ENCODE data around the gene PDIK1L.

Gene PDIK1L

DNA sequence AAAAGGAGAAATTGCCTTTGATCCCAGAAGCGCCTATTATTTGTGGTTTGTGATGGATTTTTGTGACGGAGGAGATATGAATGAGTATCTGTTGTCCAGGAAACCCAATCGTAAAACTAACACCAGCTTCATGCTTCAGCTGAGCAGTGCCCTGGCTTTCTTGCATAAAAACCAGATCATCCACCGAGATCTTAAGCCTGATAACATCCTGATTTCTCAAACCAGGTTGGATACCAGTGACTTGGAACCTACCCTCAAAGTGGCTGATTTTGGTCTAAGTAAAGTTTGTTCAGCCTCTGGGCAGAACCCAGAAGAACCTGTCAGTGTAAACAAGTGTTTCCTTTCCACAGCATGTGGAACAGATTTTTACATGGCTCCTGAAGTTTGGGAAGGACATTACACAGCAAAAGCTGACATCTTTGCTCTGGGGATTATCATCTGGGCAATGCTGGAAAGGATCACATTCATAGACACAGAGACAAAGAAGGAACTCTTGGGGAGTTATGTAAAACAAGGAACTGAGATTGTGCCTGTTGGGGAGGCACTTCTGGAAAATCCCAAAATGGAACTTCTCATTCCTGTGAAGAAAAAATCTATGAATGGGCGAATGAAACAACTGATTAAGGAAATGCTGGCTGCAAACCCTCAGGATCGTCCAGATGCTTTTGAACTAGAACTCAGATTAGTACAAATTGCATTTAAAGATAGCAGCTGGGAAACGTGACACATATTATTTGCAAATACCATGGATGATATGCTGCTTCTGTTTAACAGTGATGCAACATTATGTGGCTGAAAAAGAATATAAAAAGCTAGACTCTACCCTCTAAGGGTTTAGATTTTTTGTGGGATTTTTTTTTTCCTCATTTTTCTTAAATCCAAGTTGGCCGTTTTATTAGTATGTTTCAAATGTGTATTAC is 10.5 kb downstream of the PDIK1L start:
- Histone ChIP-seq H3K27me3 (replicated peaks in 2 of 5; ENCODE audit: control insufficient read depth in 4 of 5, insufficient read depth in 5 of 5, low read length in 4 of 5) (no peaks in the 10 kb centered on the region), H3K9me3 (ENCODE audit: control extremely low read depth in 1 of 5, control insufficient read depth in 4 of 5, insufficient read depth in 2 of 5, low read depth in 1 of 5, low read length in 4 of 5) (no peaks in the 10 kb centered on the region), H3K27ac (ENCODE audit: insufficient read depth in 1 of 2, low read depth in 1 of 2, low read length in 2 of 2, poor library complexity in 1 of 2, severe bottlenecking in 2 of 2) (peak overlapping the region; percentile 9 to 71), H3K4me1 (ENCODE audit: control extremely low read depth in 1 of 4, control insufficient read depth in 4 of 4, insufficient read depth in 4 of 4, low read length in 3 of 4) (peaks cover 48 to 83% (median 64%) of the 10 kb centered on the region in 4 experiments), H3K4me3 (ENCODE audit: control insufficient read depth in 1 of 7, extremely low read depth in 1 of 7, insufficient read depth in 4 of 7, low read depth in 2 of 7, low read length in 6 of 7) (no peak overlapping the region), H3K36me3 (ENCODE audit: control insufficient read depth in 4 of 4, insufficient read depth in 4 of 4, low read length in 3 of 4) (peaks cover 0 to 18% (median 11%) of the 10 kb centered on the region in 4 experiments)
- ChIA-PET POLR2A (interaction anchor here (0.6 to 0.9 kb wide), 3 partner anchors 9 to 113 kb away, joined by 3 read pairs; no protein-coding TSS in a partner anchor), CTCF (interaction anchor here (0.7 to 10.7 kb wide), 4 partner anchors 9 to 48 kb away, joined by 4 to 188 read pairs (median 19); partner anchors contain the start of genes PDIK1L and ZNF593)
- 73% methylated on average over 5 of the region's 8 CpGs for WGBS (ENCODE audit: insufficient coverage)
- peak in 1 of 3 donors; percentile 58 for DNase-seq

DNA sequence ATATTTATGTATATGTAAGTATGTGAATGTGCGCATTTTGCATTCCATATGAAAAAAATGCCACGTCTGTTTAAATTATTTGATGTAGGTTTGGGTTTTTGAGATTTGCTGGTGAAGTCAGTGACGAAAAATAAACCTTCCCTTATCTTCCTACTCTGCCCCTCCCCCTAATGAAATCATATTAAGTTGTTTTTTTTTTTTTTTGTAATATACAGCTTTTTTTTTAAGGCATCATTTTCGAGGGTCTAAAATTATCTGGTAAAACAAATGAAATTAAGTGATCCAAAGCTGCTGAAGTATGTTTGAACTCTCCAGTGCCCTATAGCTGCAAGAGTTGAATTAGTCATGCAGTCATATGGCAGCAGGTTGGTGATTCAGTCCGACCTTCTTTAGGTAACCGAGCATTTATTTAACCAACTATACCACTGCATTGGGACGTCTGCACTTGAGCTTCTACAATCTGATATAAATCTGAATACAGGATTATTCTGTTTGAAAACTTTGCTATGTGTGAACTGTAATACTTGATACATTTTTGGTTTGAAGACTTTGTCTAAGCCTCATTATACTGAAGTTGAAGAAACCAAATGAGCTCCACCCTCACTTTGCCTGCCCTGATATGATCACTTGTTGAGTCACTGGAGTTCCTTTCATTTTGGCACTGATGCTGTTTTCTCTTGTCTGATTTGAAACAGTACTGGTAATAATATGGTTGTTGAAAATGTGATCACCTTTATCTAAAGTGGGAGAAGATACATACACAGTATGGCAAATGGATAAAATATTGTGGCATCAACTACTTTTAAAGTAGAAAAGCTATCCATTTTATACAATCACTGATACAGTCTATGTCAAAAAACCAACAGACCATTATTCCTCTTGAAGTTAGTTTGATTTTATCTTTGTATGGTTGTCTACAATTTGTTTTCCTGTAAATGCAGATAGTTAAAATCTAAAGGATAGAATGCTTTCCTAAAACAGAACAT is 11.7 kb downstream of the PDIK1L start:
- H3K27me3 ChIP-seq (replicated peaks in 2 of 5; ENCODE audit: control insufficient read depth in 4 of 5, insufficient read depth in 5 of 5, low read length in 4 of 5): no peaks in the 10 kb centered on the region
- peak overlapping the region in 1 of 2 experiments; percentile 71 for H3K27ac ChIP-seq (ENCODE audit: insufficient read depth in 1 of 2, low read depth in 1 of 2, low read length in 2 of 2, poor library complexity in 1 of 2, severe bottlenecking in 2 of 2)
- H3K4me1 ChIP-seq (ENCODE audit: control extremely low read depth in 1 of 4, control insufficient read depth in 4 of 4, insufficient read depth in 4 of 4, low read length in 3 of 4): peaks cover 55 to 92% (median 74%) of the 10 kb centered on the region in 4 experiments
- H3K36me3 ChIP-seq (ENCODE audit: control insufficient read depth in 4 of 4, insufficient read depth in 4 of 4, low read length in 3 of 4): peaks cover 0 to 18% (median 4%) of the 10 kb centered on the region in 4 experiments
- H3K9me3 ChIP-seq (ENCODE audit: control extremely low read depth in 1 of 5, control insufficient read depth in 4 of 5, insufficient read depth in 2 of 5, low read depth in 1 of 5, low read length in 4 of 5): no peaks in the 10 kb centered on the region
- ChIA-PET POLR2A (interaction anchor here (0.7 to 1.2 kb wide), 2 partner anchors 12 to 21 kb away, joined by 3 read pairs; partner anchors contain the start of gene PDIK1L), CTCF (interaction anchor here (0.7 to 10.7 kb wide), 4 partner anchors 10 to 47 kb away, joined by 4 to 188 read pairs (median 19); partner anchors contain the start of genes PDIK1L and ZNF593)
- no CpG with 5 or more reads among the region's 7 CpGs for WGBS (ENCODE audit: insufficient coverage)
- DNase-seq: peak in 2 of 3 donors; percentile 70 to 81
- H3K4me3 ChIP-seq (ENCODE audit: control insufficient read depth in 1 of 7, extremely low read depth in 1 of 7, insufficient read depth in 4 of 7, low read depth in 2 of 7, low read length in 6 of 7): peak overlapping the region in 1 of 7 experiments; percentile 21

DNA sequence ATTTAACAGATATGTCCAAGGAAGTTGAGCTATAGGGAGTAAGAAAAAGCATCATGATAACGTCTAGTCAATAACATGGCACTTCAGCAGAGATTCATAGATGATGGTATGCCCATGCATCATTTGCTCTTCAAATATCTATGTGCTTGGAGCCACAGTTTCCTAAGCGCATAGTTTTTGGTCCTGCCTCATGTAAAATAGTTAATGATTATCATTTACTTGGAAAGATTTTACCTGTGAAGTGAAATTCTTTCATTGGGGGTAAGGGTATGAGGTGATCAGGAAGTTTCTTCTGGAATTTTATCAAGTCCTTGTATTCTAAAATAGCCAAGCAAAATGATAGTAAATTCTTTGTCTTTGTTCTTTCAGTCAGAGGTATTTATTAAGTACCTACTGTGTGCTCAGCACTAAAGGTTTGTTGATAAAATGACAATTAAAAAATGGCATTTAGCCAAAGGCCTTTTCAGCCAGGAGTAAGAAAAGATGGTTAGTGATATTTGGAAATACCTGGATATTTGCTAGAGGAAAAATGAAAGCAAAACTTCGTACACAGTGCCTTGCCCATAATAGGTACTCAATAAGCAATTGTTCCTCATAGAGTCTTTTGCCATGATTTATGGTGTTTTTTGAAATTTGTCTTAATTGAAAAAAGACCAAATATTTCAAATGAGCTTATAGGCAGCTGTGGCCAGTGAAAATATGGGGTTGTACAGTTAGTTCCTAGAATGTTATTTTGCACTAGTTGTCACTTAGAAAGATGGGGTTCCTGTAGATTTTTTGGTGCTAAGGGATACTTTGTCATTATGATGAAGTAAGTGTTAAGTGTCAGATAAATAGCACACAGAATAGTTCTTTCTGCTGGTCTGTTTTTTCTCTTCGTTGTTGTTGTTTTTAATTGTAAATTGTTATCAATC is 13.1 kb downstream of the PDIK1L start:
- ChIA-PET POLR2A (interaction anchor here (0.6 to 1.2 kb wide), 2 partner anchors 13 to 16 kb away, joined by 3 to 6 read pairs; partner anchors contain the start of gene PDIK1L), CTCF (interaction anchor here (3.8 to 10.7 kb wide), 3 partner anchors 11 to 19 kb away, joined by 15 to 188 read pairs (median 34); partner anchors contain the start of gene PDIK1L)
- peak overlapping the region in 2 of 7 experiments; percentile 24 to 51 for H3K4me3 ChIP-seq (ENCODE audit: control insufficient read depth in 1 of 7, extremely low read depth in 1 of 7, insufficient read depth in 4 of 7, low read depth in 2 of 7, low read length in 6 of 7)
- 77% methylated on average over 1 of the region's 4 CpGs for WGBS (ENCODE audit: insufficient coverage)
- peak overlapping the region; percentile 93 to 97 for H3K27ac ChIP-seq (ENCODE audit: insufficient read depth in 1 of 2, low read depth in 1 of 2, low read length in 2 of 2, poor library complexity in 1 of 2, severe bottlenecking in 2 of 2)
- peaks cover 48 to 93% (median 74%) of the 10 kb centered on the region in 4 experiments for H3K4me1 ChIP-seq (ENCODE audit: control extremely low read depth in 1 of 4, control insufficient read depth in 4 of 4, insufficient read depth in 4 of 4, low read length in 3 of 4)
- DNase-seq: peak in 1 of 3 donors; percentile 25
- no peaks in the 10 kb centered on the region for H3K9me3 ChIP-seq (ENCODE audit: control extremely low read depth in 1 of 5, control insufficient read depth in 4 of 5, insufficient read depth in 2 of 5, low read depth in 1 of 5, low read length in 4 of 5)
- no peaks in the 10 kb centered on the region for H3K27me3 ChIP-seq (replicated peaks in 2 of 5; ENCODE audit: control insufficient read depth in 4 of 5, insufficient read depth in 5 of 5, low read length in 4 of 5)
- peaks cover 0 to 13% (median 3%) of the 10 kb centered on the region in 4 experiments for H3K36me3 ChIP-seq (ENCODE audit: control insufficient read depth in 4 of 4, insufficient read depth in 4 of 4, low read length in 3 of 4)

DNA sequence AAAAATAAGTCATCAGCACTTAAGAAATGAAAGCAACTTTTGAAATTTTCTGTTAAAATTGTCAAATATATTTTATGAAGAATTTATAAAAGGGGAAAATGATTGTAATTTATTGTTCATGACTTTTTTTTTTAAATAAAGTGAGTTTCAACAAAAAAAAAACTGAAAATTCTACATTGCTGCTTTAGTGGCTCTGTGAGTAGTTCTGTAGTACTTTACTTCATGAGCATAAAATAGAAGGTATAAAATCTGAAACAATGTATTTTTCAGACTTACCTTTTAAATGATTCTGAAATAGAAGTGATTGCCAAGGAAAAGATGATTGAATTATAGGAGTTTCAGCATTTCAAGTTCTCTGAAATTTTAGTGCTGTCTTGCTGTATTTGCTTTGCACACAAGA is 13.8 kb downstream of the PDIK1L start:
- Histone ChIP-seq H3K27ac (ENCODE audit: insufficient read depth in 1 of 2, low read depth in 1 of 2, low read length in 2 of 2, poor library complexity in 1 of 2, severe bottlenecking in 2 of 2) (peak overlapping the region; percentile 93 to 97), H3K9me3 (ENCODE audit: control extremely low read depth in 1 of 5, control insufficient read depth in 4 of 5, insufficient read depth in 2 of 5, low read depth in 1 of 5, low read length in 4 of 5) (no peaks in the 10 kb centered on the region), H3K36me3 (ENCODE audit: control insufficient read depth in 4 of 4, insufficient read depth in 4 of 4, low read length in 3 of 4) (peaks cover 0 to 13% (median 3%) of the 10 kb centered on the region in 4 experiments), H3K27me3 (replicated peaks in 2 of 5; ENCODE audit: control insufficient read depth in 4 of 5, insufficient read depth in 5 of 5, low read length in 4 of 5) (no peaks in the 10 kb centered on the region), H3K4me3 (ENCODE audit: control insufficient read depth in 1 of 7, extremely low read depth in 1 of 7, insufficient read depth in 4 of 7, low read depth in 2 of 7, low read length in 6 of 7) (peak overlapping the region in 1 of 7 experiments; percentile 71), H3K4me1 (ENCODE audit: control extremely low read depth in 1 of 4, control insufficient read depth in 4 of 4, insufficient read depth in 4 of 4, low read length in 3 of 4) (peaks cover 48 to 88% (median 67%) of the 10 kb centered on the region in 4 experiments)
- CTCF ChIA-PET: interaction anchor here (1.6 to 10.7 kb wide), 4 partner anchors 10 to 18 kb away, joined by 5 to 188 read pairs (median 12); no protein-coding TSS in a partner anchor
- POLR2A ChIA-PET: interaction anchor here (0.6 kb wide), 1 partner anchor 15 kb away, joined by 6 read pairs; no protein-coding TSS in a partner anchor
- no peak for DNase-seq

DNA sequence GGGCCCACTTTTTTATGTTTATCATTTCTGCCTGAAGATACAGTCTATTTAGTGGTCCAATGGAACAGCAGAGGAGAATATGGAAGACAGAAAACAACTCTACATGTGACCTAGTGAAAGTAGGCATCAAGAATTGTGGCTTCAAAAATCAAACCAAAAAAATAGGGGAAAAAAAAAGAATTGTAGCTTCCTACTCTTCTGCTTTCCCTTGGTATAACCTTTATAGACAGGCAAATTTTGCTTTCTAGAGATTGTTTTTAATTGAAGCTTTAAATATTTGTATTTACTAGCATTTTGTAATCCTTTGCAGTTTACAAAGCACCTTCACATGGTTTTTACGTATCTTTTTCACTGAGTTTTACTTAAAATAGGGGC is 14.3 kb downstream of the PDIK1L start:
- H3K27me3 ChIP-seq (replicated peaks in 2 of 5; ENCODE audit: control insufficient read depth in 4 of 5, insufficient read depth in 5 of 5, low read length in 4 of 5): no peaks in the 10 kb centered on the region
- H3K36me3 ChIP-seq (ENCODE audit: control insufficient read depth in 4 of 4, insufficient read depth in 4 of 4, low read length in 3 of 4): peaks cover 0 to 13% (median 3%) of the 10 kb centered on the region in 4 experiments
- peak overlapping the region in 4 of 7 experiments; percentile 44 to 71 (median 47) for H3K4me3 ChIP-seq (ENCODE audit: control insufficient read depth in 1 of 7, extremely low read depth in 1 of 7, insufficient read depth in 4 of 7, low read depth in 2 of 7, low read length in 6 of 7)
- no peaks in the 10 kb centered on the region for H3K9me3 ChIP-seq (ENCODE audit: control extremely low read depth in 1 of 5, control insufficient read depth in 4 of 5, insufficient read depth in 2 of 5, low read depth in 1 of 5, low read length in 4 of 5)
- WGBS (ENCODE audit: insufficient coverage): no CpG with 5 or more reads among the region's 1 CpG
- DNase-seq: peak in 1 of 3 donors; percentile 35
- peak overlapping the region; percentile 93 to 97 for H3K27ac ChIP-seq (ENCODE audit: insufficient read depth in 1 of 2, low read depth in 1 of 2, low read length in 2 of 2, poor library complexity in 1 of 2, severe bottlenecking in 2 of 2)
- POLR2A ChIA-PET: interaction anchor here (0.7 to 1.7 kb wide), 7 partner anchors 11 to 34 kb away, joined by 3 to 14 read pairs (median 3); partner anchors contain the start of gene PDIK1L
- CTCF ChIA-PET: interaction anchor here (1.5 to 10.7 kb wide), 6 partner anchors 11 to 239 kb away, joined by 3 to 188 read pairs (median 10); no protein-coding TSS in a partner anchor
- H3K4me1 ChIP-seq (ENCODE audit: control extremely low read depth in 1 of 4, control insufficient read depth in 4 of 4, insufficient read depth in 4 of 4, low read length in 3 of 4): peaks cover 48 to 88% (median 66%) of the 10 kb centered on the region in 4 experiments
